GM23248 (cell line): ENCODE data around the gene MYO5A.

ENCODE experiments used
- EZH2 ChIP-seq: fragments of 200-600 bp; sonication (generic); IDR thresholded peaks from 2 replicates; pipeline ENCODE4 v1.6.1; 2018; ENCODE audit warnings: antibody characterized with exemption, mild to moderate bottlenecking; ENCODE audit not compliant: insufficient read depth, poor library complexity, severe bottlenecking
- EZH2phosphoT487 ChIP-seq: fragments of 200-600 bp; sonication (generic); IDR thresholded peaks from 2 replicates; pipeline ENCODE4 v1.6.1; 2018; ENCODE audit warnings: antibody characterized with exemption, moderate library complexity, mild to moderate bottlenecking, low read depth; ENCODE audit not compliant: insufficient read depth

- TF ChIP-seq EZH2phosphoT487 (no peak), EZH2 (no peak)
Measured at GRCh38 chr15:52520421-52520820, 8.3 kb downstream of the MYO5A start.
